ENCODE measurements around the gene SPTBN1. TPM values are rescaled to one million over a fixed set of nuclear protein-coding genes. Genes with fewer than 3 reads are reported as not detected.

Gene SPTBN1
- total and polyA plus RNA-seq, 9 of the 15 experiments (the other 6 are each of a cell fraction or from before 2014, with no cell fraction given): 8.9 to 66.8 (median 31.4) TPM

DNA sequence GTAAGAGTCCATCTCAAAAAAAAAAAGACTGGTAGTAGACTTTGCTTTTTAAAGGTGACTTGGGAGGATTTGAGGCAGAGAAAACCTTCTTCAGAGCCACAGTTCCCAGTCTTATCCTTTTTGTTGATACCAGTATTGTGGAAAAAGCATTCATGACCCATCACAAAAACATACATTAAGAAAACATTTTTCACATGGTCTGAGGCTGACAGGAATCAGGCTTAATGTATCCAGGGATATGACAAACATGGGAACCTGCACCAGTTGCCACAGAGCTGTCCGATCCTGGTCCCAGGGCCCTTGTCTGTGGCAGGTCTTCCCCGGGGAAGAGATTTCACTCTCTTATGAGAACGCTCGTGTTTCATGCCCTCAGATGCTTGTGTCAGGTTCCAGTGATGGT, 21.8 kb downstream of the SPTBN1 start:
- Histone ChIP-seq H3K9ac (ENCODE audit: insufficient read depth in 1 of 2, low read depth in 2 of 2, low read length in 2 of 2) (no peak overlapping the region), H3K9me3 (replicated peaks; ENCODE audit: control insufficient read depth, insufficient read depth, low read depth, low read length) (no peaks in the 10 kb centered on the region), H3K9me1 (ENCODE audit: control insufficient read depth, insufficient read depth, low read length) (no peaks in the 10 kb centered on the region), H2AFZ (ENCODE audit: low read depth, low read length) (peak overlapping the region; percentile 43; the same call in 1 of the 2 replicates), H3K27me3 (ENCODE audit: control insufficient read depth in 2 of 2, insufficient read depth in 2 of 2, low read length in 2 of 2) (no peaks in the 10 kb centered on the region), H4K20me1 (replicated peaks; ENCODE audit: control insufficient read depth, insufficient read depth, low read length) (no peaks in the 10 kb centered on the region), H3K36me3 (ENCODE audit: control insufficient read depth, insufficient read depth, low read length) (no peaks in the 10 kb centered on the region), H3K4me3 (no peak overlapping the region), H3K79me2 (ENCODE audit: control insufficient read depth, insufficient read depth, low read length) (no peaks in the 10 kb centered on the region), H3K27ac (ENCODE audit: extremely low read depth, low read depth, low read length) (no peak overlapping the region), H3K4me1 (replicated peaks in 1 of 2; ENCODE audit: control insufficient read depth in 2 of 2, insufficient read depth in 2 of 2, low read length in 2 of 2) (peaks cover 0 to 2% of the 10 kb centered on the region in 2 experiments; a peak in 1 of 5 replicates), H3K4me2 (ENCODE audit: insufficient read depth, low read length) (no peak overlapping the region)
- ChIA-PET CTCF (ENCODE audit: low intra/inter-chr PET ratio) (no interaction called here), POLR2A (no interaction called here)
- in situ Hi-C loops (cut with MboI) (no loop called here), intact Hi-C loops (cut with micrococcal nuclease) (no loop called here)
- FAIRE-seq (no peak), DNase-seq (ENCODE audit: extremely low read depth in 1 of 4, low spot score in 3 of 4) (no peak), ATAC-seq (no peak)
- peak; percentile 19 for TF ChIP-seq POLR3A (IDR thresholded peaks at IDR 0.05; ENCODE audit: borderline replicate concordance, extremely low read depth, insufficient read depth, insufficient read length)
- TF ChIP-seq, protein P1, sequence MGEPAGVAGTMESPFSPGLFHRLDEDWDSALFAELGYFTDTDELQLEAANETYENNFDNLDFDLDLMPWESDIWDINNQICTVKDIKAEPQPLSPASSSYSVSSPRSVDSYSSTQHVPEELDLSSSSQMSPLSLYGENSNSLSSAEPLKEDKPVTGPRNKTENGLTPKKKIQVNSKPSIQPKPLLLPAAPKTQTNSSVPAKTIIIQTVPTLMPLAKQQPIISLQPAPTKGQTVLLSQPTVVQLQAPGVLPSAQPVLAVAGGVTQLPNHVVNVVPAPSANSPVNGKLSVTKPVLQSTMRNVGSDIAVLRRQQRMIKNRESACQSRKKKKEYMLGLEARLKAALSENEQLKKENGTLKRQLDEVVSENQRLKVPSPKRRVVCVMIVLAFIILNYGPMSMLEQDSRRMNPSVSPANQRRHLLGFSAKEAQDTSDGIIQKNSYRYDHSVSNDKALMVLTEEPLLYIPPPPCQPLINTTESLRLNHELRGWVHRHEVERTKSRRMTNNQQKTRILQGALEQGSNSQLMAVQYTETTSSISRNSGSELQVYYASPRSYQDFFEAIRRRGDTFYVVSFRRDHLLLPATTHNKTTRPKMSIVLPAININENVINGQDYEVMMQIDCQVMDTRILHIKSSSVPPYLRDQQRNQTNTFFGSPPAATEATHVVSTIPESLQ (CRISPR knock-in tag; IDR thresholded peaks at IDR 0.05): no peak
- 45% methylated on average over 4 of the region's 4 CpGs for WGBS (ENCODE audit: insufficient coverage, low coverage, missing lambda C conversion rate)
- no TSS peak for BruUV-seq (replicated peaks)

DNA sequence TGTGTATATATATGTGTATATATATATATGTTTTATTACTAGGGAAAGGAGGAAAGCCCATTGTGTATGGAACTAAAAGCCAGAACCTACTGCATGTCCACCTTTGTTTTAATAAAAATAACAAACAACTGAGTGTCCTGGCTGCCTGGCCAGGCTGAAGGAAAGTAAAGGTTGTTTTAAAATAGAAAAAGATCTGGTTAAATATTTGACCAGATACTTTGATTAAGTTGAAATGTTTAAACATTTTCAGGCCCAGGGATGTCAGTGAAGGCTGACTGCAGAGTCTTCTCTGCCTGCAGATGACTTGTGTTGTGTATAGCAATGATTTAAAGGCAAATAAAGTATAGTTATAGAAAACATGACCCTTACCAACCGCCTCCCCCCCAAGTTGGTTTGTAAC, 22.8 kb downstream of the SPTBN1 start:
- CTCF ChIA-PET (ENCODE audit: low intra/inter-chr PET ratio): no interaction called here
- BruUV-seq (replicated peaks): no TSS peak
- Histone ChIP-seq H3K9me3 (replicated peaks; ENCODE audit: control insufficient read depth, insufficient read depth, low read depth, low read length) (no peaks in the 10 kb centered on the region), H3K36me3 (ENCODE audit: control insufficient read depth, insufficient read depth, low read length) (no peaks in the 10 kb centered on the region), H3K4me2 (ENCODE audit: insufficient read depth, low read length) (no peak overlapping the region), H2AFZ (ENCODE audit: low read depth, low read length) (no peak overlapping the region), H3K4me1 (replicated peaks in 1 of 2; ENCODE audit: control insufficient read depth in 2 of 2, insufficient read depth in 2 of 2, low read length in 2 of 2) (peaks cover 0 to 2% of the 10 kb centered on the region in 2 experiments; a peak in 1 of 5 replicates), H4K20me1 (replicated peaks; ENCODE audit: control insufficient read depth, insufficient read depth, low read length) (no peaks in the 10 kb centered on the region), H3K27ac (ENCODE audit: extremely low read depth, low read depth, low read length) (no peak overlapping the region), H3K27me3 (ENCODE audit: control insufficient read depth in 2 of 2, insufficient read depth in 2 of 2, low read length in 2 of 2) (no peaks in the 10 kb centered on the region), H3K9ac (ENCODE audit: insufficient read depth in 1 of 2, low read depth in 2 of 2, low read length in 2 of 2) (no peak overlapping the region), H3K9me1 (ENCODE audit: control insufficient read depth, insufficient read depth, low read length) (no peaks in the 10 kb centered on the region), H3K79me2 (ENCODE audit: control insufficient read depth, insufficient read depth, low read length) (no peaks in the 10 kb centered on the region), H3K4me3 (no peak overlapping the region)
- POLR2A ChIA-PET: no interaction called here
- in situ Hi-C loops (cut with MboI): no loop called here
- ATAC-seq: no peak
- intact Hi-C loops (cut with micrococcal nuclease): no loop called here
- 13% methylated on average over 1 of the region's 1 CpG for WGBS (ENCODE audit: insufficient coverage, low coverage, missing lambda C conversion rate)
- DNase-seq (ENCODE audit: extremely low read depth in 1 of 4, low spot score in 3 of 4): no peak
- FAIRE-seq: no peak
- TF ChIP-seq, protein P2, sequence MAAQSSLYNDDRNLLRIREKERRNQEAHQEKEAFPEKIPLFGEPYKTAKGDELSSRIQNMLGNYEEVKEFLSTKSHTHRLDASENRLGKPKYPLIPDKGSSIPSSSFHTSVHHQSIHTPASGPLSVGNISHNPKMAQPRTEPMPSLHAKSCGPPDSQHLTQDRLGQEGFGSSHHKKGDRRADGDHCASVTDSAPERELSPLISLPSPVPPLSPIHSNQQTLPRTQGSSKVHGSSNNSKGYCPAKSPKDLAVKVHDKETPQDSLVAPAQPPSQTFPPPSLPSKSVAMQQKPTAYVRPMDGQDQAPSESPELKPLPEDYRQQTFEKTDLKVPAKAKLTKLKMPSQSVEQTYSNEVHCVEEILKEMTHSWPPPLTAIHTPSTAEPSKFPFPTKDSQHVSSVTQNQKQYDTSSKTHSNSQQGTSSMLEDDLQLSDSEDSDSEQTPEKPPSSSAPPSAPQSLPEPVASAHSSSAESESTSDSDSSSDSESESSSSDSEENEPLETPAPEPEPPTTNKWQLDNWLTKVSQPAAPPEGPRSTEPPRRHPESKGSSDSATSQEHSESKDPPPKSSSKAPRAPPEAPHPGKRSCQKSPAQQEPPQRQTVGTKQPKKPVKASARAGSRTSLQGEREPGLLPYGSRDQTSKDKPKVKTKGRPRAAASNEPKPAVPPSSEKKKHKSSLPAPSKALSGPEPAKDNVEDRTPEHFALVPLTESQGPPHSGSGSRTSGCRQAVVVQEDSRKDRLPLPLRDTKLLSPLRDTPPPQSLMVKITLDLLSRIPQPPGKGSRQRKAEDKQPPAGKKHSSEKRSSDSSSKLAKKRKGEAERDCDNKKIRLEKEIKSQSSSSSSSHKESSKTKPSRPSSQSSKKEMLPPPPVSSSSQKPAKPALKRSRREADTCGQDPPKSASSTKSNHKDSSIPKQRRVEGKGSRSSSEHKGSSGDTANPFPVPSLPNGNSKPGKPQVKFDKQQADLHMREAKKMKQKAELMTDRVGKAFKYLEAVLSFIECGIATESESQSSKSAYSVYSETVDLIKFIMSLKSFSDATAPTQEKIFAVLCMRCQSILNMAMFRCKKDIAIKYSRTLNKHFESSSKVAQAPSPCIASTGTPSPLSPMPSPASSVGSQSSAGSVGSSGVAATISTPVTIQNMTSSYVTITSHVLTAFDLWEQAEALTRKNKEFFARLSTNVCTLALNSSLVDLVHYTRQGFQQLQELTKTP (IDR thresholded peaks at IDR 0.05; ENCODE audit: low read depth in 1 of 2, partially characterized antibody in 2 of 2): no peak
- no peak for TF ChIP-seq MAZ (CRISPR knock-in tag; conservative IDR thresholded peaks at IDR 0.05 in 1 of 2, IDR thresholded peaks at IDR 0.05 in 1 of 2)
- TF ChIP-seq, protein P3, sequence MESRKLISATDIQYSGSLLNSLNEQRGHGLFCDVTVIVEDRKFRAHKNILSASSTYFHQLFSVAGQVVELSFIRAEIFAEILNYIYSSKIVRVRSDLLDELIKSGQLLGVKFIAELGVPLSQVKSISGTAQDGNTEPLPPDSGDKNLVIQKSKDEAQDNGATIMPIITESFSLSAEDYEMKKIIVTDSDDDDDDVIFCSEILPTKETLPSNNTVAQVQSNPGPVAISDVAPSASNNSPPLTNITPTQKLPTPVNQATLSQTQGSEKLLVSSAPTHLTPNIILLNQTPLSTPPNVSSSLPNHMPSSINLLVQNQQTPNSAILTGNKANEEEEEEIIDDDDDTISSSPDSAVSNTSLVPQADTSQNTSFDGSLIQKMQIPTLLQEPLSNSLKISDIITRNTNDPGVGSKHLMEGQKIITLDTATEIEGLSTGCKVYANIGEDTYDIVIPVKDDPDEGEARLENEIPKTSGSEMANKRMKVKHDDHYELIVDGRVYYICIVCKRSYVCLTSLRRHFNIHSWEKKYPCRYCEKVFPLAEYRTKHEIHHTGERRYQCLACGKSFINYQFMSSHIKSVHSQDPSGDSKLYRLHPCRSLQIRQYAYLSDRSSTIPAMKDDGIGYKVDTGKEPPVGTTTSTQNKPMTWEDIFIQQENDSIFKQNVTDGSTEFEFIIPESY (CRISPR knock-in tag; IDR thresholded peaks at IDR 0.05): no peak

Measured in K562 (cell line).